Activated CD8-positive, alpha-beta memory T cell treated with anti-CD3 and anti-CD28 coated beads, Interleukin-2, amount 10 ng/mL, durations not matched to agents 7 days and 5 days (primary cell): ENCODE results near the gene PPP1R10. TPM values are rescaled to one million over a fixed set of nuclear protein-coding genes. Genes with fewer than 3 reads are reported as not detected.
A peak's percentile ranks its signal among the peaks of the same experiment; 100 is the strongest.

Source experiments
- ATAC-seq: fragments of 150-1000 bp; cut with Tn5 transposase; one replicate; pipeline ENCODE4 v1.10.0; 2021; ENCODE audit warnings: moderate library complexity
- CTCF ChIA-PET: fragments of 350-600 bp; sonication (Branson Sonifier 250); formaldehyde crosslinking; loops from one replicate; lab custom pipeline; 2021; ENCODE audit warnings: antibody characterized with exemption; lab: Charles Lee
- DNase-seq: peaks from one replicate; pipeline ENCODE4 v3.0.0-alpha.2; 2020
- H3K27ac Mint-ChIP-seq: one replicate; pipeline ENCODE4 v1.8.0; 2021; ENCODE audit warnings: mild to moderate bottlenecking, mixed read lengths
- H3K27me3 Mint-ChIP-seq: one replicate; pipeline ENCODE4 v1.8.0; 2021; ENCODE audit warnings: mixed read lengths
- H3K36me3 Mint-ChIP-seq: one replicate; pipeline ENCODE4 v1.8.0; 2021; ENCODE audit warnings: mild to moderate bottlenecking, mixed read lengths
- H3K4me1 Mint-ChIP-seq: one replicate; pipeline ENCODE4 v1.8.0; 2021; ENCODE audit warnings: mixed read lengths
- H3K4me3 Mint-ChIP-seq: one replicate; pipeline ENCODE4 v1.8.0; 2021; ENCODE audit warnings: mild to moderate bottlenecking, moderate library complexity, mixed read lengths
- H3K9me3 Mint-ChIP-seq: one replicate; pipeline ENCODE4 v1.8.0; 2022; ENCODE audit warnings: low read depth, mixed read lengths
- microRNA-seq: library from miRNA; unstranded; fragments of <30 nt; microRNA quantifications from one replicate; pipeline ENCODE4 v1.2.0, GENCODE V29; 2022
- total RNA-seq, 2 experiments: library from RNA; stranded (reverse); gene quantifications; one replicate each; pipeline ENCODE4 v1.2.3, GENCODE V29; 2021

Gene PPP1R10
- total RNA-seq, 2 experiments from 2014 or later: 101 to 134 TPM

DNA sequence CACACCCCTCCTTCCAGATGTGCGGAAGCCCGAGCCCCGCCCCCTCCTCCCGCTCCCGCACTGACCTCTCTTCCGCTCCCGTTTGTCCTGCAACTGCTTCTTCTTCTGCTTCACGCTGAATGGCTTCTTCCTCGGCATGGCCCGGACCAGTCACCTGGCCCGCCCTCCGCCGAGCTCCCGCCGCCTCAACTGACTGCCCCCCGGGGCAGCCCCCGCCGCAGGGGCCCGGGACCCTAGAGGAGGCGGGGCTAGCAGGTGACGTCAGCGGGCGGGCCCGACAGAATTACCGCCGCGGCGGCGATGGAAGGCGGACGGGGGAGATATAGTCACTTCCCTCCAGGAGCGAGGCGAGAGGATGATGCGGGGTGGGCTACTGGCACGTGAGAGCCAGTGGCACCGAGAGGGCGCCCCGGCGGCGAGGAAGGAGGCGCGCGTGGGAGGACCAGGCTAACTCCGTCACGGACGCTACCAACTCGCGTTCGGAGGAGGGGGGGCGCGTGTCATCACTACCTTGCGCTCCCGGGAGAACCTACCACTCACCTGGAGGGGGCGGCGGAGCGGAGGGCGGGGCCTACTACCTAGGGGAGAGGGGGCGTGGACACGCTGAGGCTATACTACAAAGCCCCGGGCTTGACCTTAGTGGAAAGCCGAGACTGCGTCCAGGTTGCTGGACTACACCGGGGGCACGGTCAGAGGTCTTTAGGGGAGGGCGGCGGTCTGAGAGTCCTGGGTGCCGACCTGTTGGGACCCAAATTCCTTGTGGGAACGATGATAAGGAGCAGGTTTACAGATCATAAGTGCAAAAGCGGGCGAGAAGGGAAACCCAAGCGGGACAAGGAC is 60.8 kb downstream of the PPP1R10 start, which contains the start of gene GNL1:
Gene GNL1 (minus strand): TSS at position 424 of the 840 bp plus-strand sequence. CDS start 286 bp downstream, at position 138.
- Mint-ChIP-seq H3K27me3 (no peaks in the 10 kb centered on the region), H3K9me3 (no peaks in the 10 kb centered on the region), H3K36me3 (peaks cover 27% of the 10 kb centered on the region), H3K4me1 (peaks cover 34% of the 10 kb centered on the region), H3K4me3 (peak within 1 kb of the TSS; percentile 98), H3K27ac (peak within 1 kb of the TSS; percentile 100)
- DNase-seq (peak; percentile 99), ATAC-seq (peak; percentile 90)
- CTCF ChIA-PET: interaction anchor here (0.9 to 6.4 kb wide), 14 partner anchors 10 to 174 kb away, joined by 3 to 100 read pairs (median 5); partner anchors contain the start of gene ABCF1

DNA sequence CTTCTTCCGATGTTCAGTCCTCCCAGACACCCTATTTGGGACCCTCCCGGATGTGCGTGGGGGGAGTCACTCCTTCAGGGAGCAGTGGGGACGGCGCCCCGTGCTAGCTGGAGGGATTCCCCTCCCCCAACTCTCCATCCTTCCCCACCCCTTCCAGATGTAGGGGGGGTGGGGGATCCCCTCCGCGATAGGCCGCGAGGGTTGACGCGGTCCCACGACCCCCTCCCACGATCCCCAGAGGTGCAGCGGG is 61.3 kb downstream of the PPP1R10 start:
- Mint-ChIP-seq H3K27ac (peak overlapping the region; percentile 100), H3K27me3 (no peaks in the 10 kb centered on the region), H3K9me3 (no peaks in the 10 kb centered on the region), H3K4me3 (peak overlapping the region; percentile 98), H3K36me3 (peaks cover 29% of the 10 kb centered on the region), H3K4me1 (peaks cover 33% of the 10 kb centered on the region)
- DNase-seq (no peak), ATAC-seq (no peak)
- CTCF ChIA-PET: interaction anchor here (0.7 to 6.4 kb wide), 7 partner anchors 10 to 102 kb away, joined by 3 to 100 read pairs (median 5); no protein-coding TSS in a partner anchor

DNA sequence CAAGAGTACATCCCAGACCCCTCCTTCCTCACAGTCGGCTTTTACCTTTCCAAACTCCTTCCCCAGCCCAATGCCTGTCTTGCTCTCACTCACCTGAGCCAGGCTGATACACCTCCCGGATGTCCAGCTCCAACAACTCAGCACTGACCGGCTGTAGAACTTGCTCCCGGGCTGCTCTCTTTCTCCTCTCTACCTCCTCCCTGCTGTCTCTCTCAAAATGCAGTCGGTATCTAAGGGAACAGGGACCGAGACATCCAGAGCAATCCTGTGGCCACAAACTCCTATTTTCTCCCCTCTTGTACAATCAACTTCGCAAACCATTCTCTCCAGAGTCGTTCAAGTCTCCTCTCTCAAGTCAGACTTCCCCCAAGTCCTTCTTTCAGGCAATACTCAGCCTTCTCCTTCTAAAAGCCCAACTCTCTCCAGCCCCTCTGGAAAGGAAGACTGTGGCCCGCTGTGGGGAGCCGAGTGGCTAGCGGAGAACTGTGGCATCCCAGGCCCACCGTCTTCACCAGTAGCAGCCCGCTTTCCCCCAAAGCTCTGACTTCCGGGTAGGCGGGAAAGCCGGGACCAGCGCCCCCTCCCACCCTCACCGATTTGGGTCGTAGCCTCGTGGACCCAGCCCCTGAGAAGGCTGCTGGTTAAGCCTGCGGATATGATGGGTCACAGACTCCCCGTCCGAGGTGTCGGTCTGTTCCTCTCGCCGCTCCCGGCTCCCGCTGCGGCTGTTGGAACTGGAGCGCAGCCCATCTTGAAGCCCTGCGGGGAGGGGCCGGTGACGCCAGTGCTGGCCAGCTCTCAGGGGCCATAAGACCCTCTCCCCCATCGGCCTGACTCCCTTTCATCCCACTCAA is 61.9 kb downstream of the PPP1R10 start:
- peaks cover 30% of the 10 kb centered on the region for H3K36me3 Mint-ChIP-seq
- H3K27me3 Mint-ChIP-seq: no peaks in the 10 kb centered on the region
- no peaks in the 10 kb centered on the region for H3K9me3 Mint-ChIP-seq
- peaks cover 32% of the 10 kb centered on the region for H3K4me1 Mint-ChIP-seq
- peak; percentile 50 for DNase-seq
- H3K27ac Mint-ChIP-seq: peak overlapping the region; percentile 100
- CTCF ChIA-PET: interaction anchor here (0.7 to 6.4 kb wide), 8 partner anchors 9 to 102 kb away, joined by 3 to 100 read pairs (median 5); no protein-coding TSS in a partner anchor
- ATAC-seq: no peak
- H3K4me3 Mint-ChIP-seq: peak overlapping the region; percentile 98

DNA sequence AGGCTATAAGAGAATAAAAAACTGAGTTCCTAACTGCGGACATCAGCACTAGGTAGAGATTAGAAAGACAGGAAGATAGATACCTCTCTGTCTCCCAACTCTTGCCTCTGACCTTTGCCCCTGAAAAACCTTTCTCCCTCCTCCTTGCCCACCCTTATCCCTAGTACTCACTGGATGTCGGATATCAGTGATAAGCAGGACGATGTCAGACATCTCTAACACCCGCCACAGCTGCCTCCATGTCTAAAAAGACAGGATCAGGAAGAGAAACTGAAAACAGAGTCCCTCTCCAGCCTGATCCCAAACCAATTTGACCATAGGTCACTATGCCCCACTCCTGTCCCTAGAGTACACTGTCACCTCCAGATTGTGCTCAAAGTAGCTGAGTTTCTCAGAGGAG is 62.6 kb downstream of the PPP1R10 start:
- Mint-ChIP-seq H3K36me3 (peaks cover 31% of the 10 kb centered on the region), H3K27ac (peak overlapping the region; percentile 32), H3K9me3 (no peaks in the 10 kb centered on the region), H3K27me3 (no peaks in the 10 kb centered on the region), H3K4me1 (peaks cover 27% of the 10 kb centered on the region), H3K4me3 (peak overlapping the region; percentile 50)
- ATAC-seq (no peak), DNase-seq (no peak)
- CTCF ChIA-PET: interaction anchor here (1.0 to 6.4 kb wide), 6 partner anchors 8 to 72 kb away, joined by 3 to 100 read pairs (median 7); no protein-coding TSS in a partner anchor

Small RNA genes lying within 50 kb of the gene (microRNA-seq; reads per million reads assigned to microRNA genes)
- 156 reads per million, percentile 70 among the genes with 10 or more reads in this experiment for gene MIR877

Other genes starting within 250 kb of the PPP1R10 start
- gene HLA-E, start 127.7 kb downstream of the PPP1R10 start, total RNA-seq: 100 to 1,000 TPM; 395 to 602 TPM
- 10 to 100 TPM; 64.0 to 73.5 TPM for gene GNL1, start 60.8 kb downstream of the PPP1R10 start, total RNA-seq
- 10 to 100 TPM; 19.5 to 23.6 TPM for gene PRR3, start 59.9 kb downstream of the PPP1R10 start, total RNA-seq
- 10 to 100 TPM; 73.8 to 98.6 TPM for gene ABCF1, start 45.8 kb downstream of the PPP1R10 start, total RNA-seq
- gene MRPS18B, start 597 bp upstream of the PPP1R10 start, total RNA-seq: 10 to 100 TPM; 48.2 to 65.7 TPM
- gene ATAT1, start 9.6 kb upstream of the PPP1R10 start, total RNA-seq: 1 to 10 TPM; 7.5 to 8.4 TPM
- gene C6orf136, start 29.9 kb upstream of the PPP1R10 start, total RNA-seq: 10 to 100 TPM; 32.5 to 33.9 TPM
- gene DHX16, start 55.8 kb upstream of the PPP1R10 start, total RNA-seq: 10 to 100 TPM; 39.5 to 49.6 TPM
- 100 to 1,000 TPM; 257 to 293 TPM for gene PPP1R18, start 69.4 kb upstream of the PPP1R10 start, total RNA-seq
- gene NRM, start 73.7 kb upstream of the PPP1R10 start, total RNA-seq: 10 to 100 TPM; 30.2 to 36.4 TPM
- gene MDC1, start 100.0 kb upstream of the PPP1R10 start, total RNA-seq: 10 to 100 TPM; 67.4 to 83.9 TPM
- 1,000 to 10,000 TPM; 1,499 to 1,522 TPM for gene TUBB, start 103.1 kb upstream of the PPP1R10 start, total RNA-seq
- 100 to 1,000 TPM; 165 to 184 TPM for gene FLOT1, start 125.4 kb upstream of the PPP1R10 start, total RNA-seq
- 10 to 100 TPM in 1 of 2 experiments, 1 to 10 TPM in 1; 10.0 to 62.7 TPM for gene IER3, start 127.3 kb upstream of the PPP1R10 start, total RNA-seq